Natural killer cell (primary cell): ENCODE measurements around the gene TESMIN. TPM values are rescaled to one million over a fixed set of nuclear protein-coding genes. Genes with fewer than 3 reads are reported as not detected.
A peak's percentile ranks its signal among the peaks of the same experiment; 100 is the strongest.

ENCODE experiments used
- ATAC-seq, 3 donors: fragments of 150-1000 bp in 2 of 3; fragments of 200-7000 bp in 1 of 3; cut with Tn5 transposase; 1 replicate in 1 of 3; 2 replicates in 2 of 3; pipeline ENCODE4 v1.10.0; 2021; ENCODE audit warnings: mild to moderate bottlenecking in 2 of 3, moderate library complexity in 2 of 3
- DNase-seq, 2 donors: peaks; one replicate each; pipeline versions ENCODE4 v3.0.0 to v3.0.0-alpha.2; 2013 to 2021; ENCODE audit warnings: mixed read lengths in 1 of 2
- H3K27ac ChIP-seq: one replicate; pipeline ENCODE4 v1.5.1; 2013; ENCODE audit warnings: mild to moderate bottlenecking, low read length
- H3K27me3 ChIP-seq: one replicate; pipeline ENCODE4 v1.6.1; 2013; ENCODE audit warnings: low read length; ENCODE audit not compliant: control insufficient read depth, insufficient read depth
- H3K36me3 ChIP-seq: one replicate; pipeline ENCODE4 v1.6.1; 2013; ENCODE audit warnings: low read length; ENCODE audit not compliant: control insufficient read depth, insufficient read depth
- H3K4me1 ChIP-seq: one replicate; pipeline ENCODE4 v1.6.1; 2013; ENCODE audit warnings: low read length; ENCODE audit not compliant: control insufficient read depth, insufficient read depth
- H3K4me3 ChIP-seq: one replicate; pipeline ENCODE4 v1.5.1; 2013; ENCODE audit warnings: low read length
- H3K9me3 ChIP-seq: one replicate; pipeline ENCODE4 v1.6.1; 2013; ENCODE audit warnings: low read length; ENCODE audit not compliant: control insufficient read depth, insufficient read depth
- H3K27ac Mint-ChIP-seq, 2 donors: one replicate each; pipeline ENCODE4 v1.8.0; 2022; ENCODE audit warnings: mild to moderate bottlenecking in 2 of 2, mixed read lengths in 2 of 2, moderate library complexity in 1 of 2
- H3K27me3 Mint-ChIP-seq, 2 donors: one replicate each; pipeline ENCODE4 v1.8.0; 2022; ENCODE audit warnings: low read depth in 2 of 2, mixed read lengths in 2 of 2
- H3K36me3 Mint-ChIP-seq: one replicate; pipeline ENCODE4 v1.8.0; 2022; ENCODE audit warnings: mixed read lengths
- H3K4me1 Mint-ChIP-seq, 2 donors: one replicate each; pipeline ENCODE4 v1.8.0; 2022; ENCODE audit warnings: mixed read lengths in 2 of 2
- H3K4me3 Mint-ChIP-seq: one replicate; pipeline ENCODE4 v1.8.0; 2022; ENCODE audit warnings: mild to moderate bottlenecking, moderate library complexity, mixed read lengths
- H3K9me3 Mint-ChIP-seq, 2 donors: one replicate each; pipeline ENCODE4 v1.8.0; 2022; ENCODE audit warnings: mixed read lengths in 2 of 2
- CTCF ChIP-seq: fragments of 200-600 bp; IDR thresholded peaks from one replicate; pipeline ENCODE4 v1.8.0; 2022; ENCODE audit warnings: antibody characterized with exemption
- WGBS: methylation state at CpG from one replicate; pipeline ENCODE4 v1.1.7; 2013; ENCODE audit warnings: missing lambda C conversion rate; ENCODE audit not compliant: insufficient coverage; 5-methylcytosine and 5-hydroxymethylcytosine counted together
- intact Hi-C: fragments of 100-400 bp; cut with micrococcal nuclease; formaldehyde crosslinking; loops from one replicate; pipeline ENCODE4 v1.14.2; 2022
- total RNA-seq, 4 donors: library from RNA; stranded (reverse); fragments of 120-200 nt in 1 of 4; gene quantifications; one replicate each; pipeline versions ENCODE4 v1.2.3 to v1.2.4, GENCODE V29; 2013 to 2022

TESMIN gene
- total RNA-seq, 3 donors from 2014 or later (not counting 1 experiment from before 2014, with no cell fraction given), result 1.1 to 3.9 (median 1.1) TPM

GRCh38 chr11:68749229-68750123 lies 1.8 kb downstream of the TESMIN start:
- peak overlapping the region; percentile 80 for H3K4me3 Mint-ChIP-seq
- H3K9me3 ChIP-seq, result no peaks in the 10 kb centered on the region
- H3K4me3 ChIP-seq, result no peak overlapping the region
- ATAC-seq (no peak), DNase-seq (peak in 1 of 2 donors; percentile 12)
- H3K27ac ChIP-seq, result no peak overlapping the region
- H3K27ac Mint-ChIP-seq, result peak overlapping the region; percentile 21 to 36
- H3K9me3 Mint-ChIP-seq, result no peaks in the 10 kb centered on the region
- H3K4me1 ChIP-seq, result peaks cover 11% of the 10 kb centered on the region
- no peaks in the 10 kb centered on the region for H3K27me3 ChIP-seq
- intact Hi-C loops, result no loop called here
- no peaks in the 10 kb centered on the region for H3K27me3 Mint-ChIP-seq
- no peak for TF ChIP-seq CTCF
- H3K36me3 ChIP-seq, result no peaks in the 10 kb centered on the region
- WGBS, result 93% methylated on average over 20 of the region's 20 CpGs
- peaks cover 8 to 20% of the 10 kb centered on the region in 2 donors for H3K4me1 Mint-ChIP-seq
- H3K36me3 Mint-ChIP-seq, result no peaks in the 10 kb centered on the region

- intact Hi-C loops, result no loop called here
- TF ChIP-seq CTCF, result no peak
- DNase-seq, result no peak
- Histone ChIP-seq H3K4me3 (no peak overlapping the region), H3K27me3 (no peaks in the 10 kb centered on the region), H3K4me1 (peaks cover 11% of the 10 kb centered on the region), H3K27ac (no peak overlapping the region), H3K9me3 (no peaks in the 10 kb centered on the region), H3K36me3 (no peaks in the 10 kb centered on the region)
- Mint-ChIP-seq H3K36me3 (no peaks in the 10 kb centered on the region), H3K4me1 (peaks cover 0 to 10% of the 10 kb centered on the region in 2 donors), H3K4me3 (no peak overlapping the region), H3K27ac (no peak overlapping the region), H3K9me3 (no peaks in the 10 kb centered on the region), H3K27me3 (no peaks in the 10 kb centered on the region)
- ATAC-seq, result no peak
- WGBS, result 90% methylated on average over 2 of the region's 2 CpGs
Observed at GRCh38 chr11:68748061-68748460, 3.3 kb downstream of the TESMIN start.

GRCh38 chr11:68743539-68743938 lies 7.8 kb downstream of the TESMIN start:
- ATAC-seq (no peak), DNase-seq (no peak)
- Histone ChIP-seq H3K36me3 (no peaks in the 10 kb centered on the region), H3K27me3 (no peaks in the 10 kb centered on the region), H3K27ac (no peak overlapping the region), H3K4me3 (no peak overlapping the region), H3K9me3 (no peaks in the 10 kb centered on the region), H3K4me1 (no peaks in the 10 kb centered on the region)
- no peak overlapping the region for H3K27ac Mint-ChIP-seq
- 92% methylated on average over 2 of the region's 3 CpGs for WGBS
- H3K4me3 Mint-ChIP-seq, result no peak overlapping the region
- no peaks in the 10 kb centered on the region for H3K36me3 Mint-ChIP-seq
- H3K9me3 Mint-ChIP-seq, result no peaks in the 10 kb centered on the region
- H3K27me3 Mint-ChIP-seq, result no peaks in the 10 kb centered on the region
- no peaks in the 10 kb centered on the region for H3K4me1 Mint-ChIP-seq
- intact Hi-C loops, result no loop called here
- no peak for TF ChIP-seq CTCF
